HepG2 (cell line): ENCODE measurements around the gene PTGR1. TPM values are rescaled to one million over a fixed set of nuclear protein-coding genes. Genes with fewer than 3 reads are reported as not detected.

Experiments
- ATAC-seq: fragments of 200-7000 bp; cut with Tn5 transposase; 3 replicates; pipeline ENCODE4 v1.9.1; 2020; ENCODE audit warnings: mild to moderate bottlenecking, moderate library complexity
- BruUV-seq: library from RNA; stranded (reverse); fragments of 400-500 nt; replicated peaks from 2 replicates; lab custom pipeline; 2021; lab: Mats Ljungman, UMichigan
- CTCF ChIA-PET: fragments of 300-600 bp; formaldehyde crosslinking; extraction: SDS; loops from one replicate; lab custom pipeline; 2021; ENCODE audit warnings: low total read pairs, inconsistent platforms, low intra/inter-chr PET ratio; lab: Yijun Ruan, JAX
- POLR2A ChIA-PET: fragments of 350-600 bp; sonication (Branson Sonifier 250); formaldehyde crosslinking; loops from one replicate; lab custom pipeline; 2020; ENCODE audit warnings: antibody characterized with exemption, inconsistent platforms; lab: Yijun Ruan, JAX
- DNase-seq: peaks from one replicate; pipeline ENCODE4 v3.0.0-alpha.2; 2015; ENCODE audit warnings: low spot score
- FAIRE-seq: peaks from 3 replicates; lab custom pipeline; 2011; peaks lifted over from hg19 to GRCh38; lab: Jason Lieb, UNC
- H2AFZ ChIP-seq: one replicate; pipeline ENCODE4 v1.6.1; 2011; ENCODE audit warnings: low read length, inconsistent platforms
- H3K27ac ChIP-seq: fragments of 300-600 bp; 3 replicates; pipeline ENCODE4 v1.8.0; 2011; ENCODE audit warnings: mixed run types, mild to moderate bottlenecking, mixed read lengths, low read length, inconsistent platforms; ENCODE audit not compliant: insufficient read depth; ENCODE audit errors: extremely low read length
- H3K27me3 ChIP-seq, 2 experiments: fragments of 200-600 bp in 1 of 2; 2 replicates in 1 of 2; 3 replicates in 1 of 2; pipeline versions ENCODE4 v1.6.0 to v1.8.0; 2011; ENCODE audit warnings: low read length in 2 of 2, mild to moderate bottlenecking in 2 of 2, moderate library complexity in 2 of 2, inconsistent platforms in 1 of 2; ENCODE audit not compliant: insufficient read depth in 2 of 2, control insufficient read depth in 1 of 2
- H3K36me3 ChIP-seq, 2 experiments: fragments of 200-600 bp in 1 of 2; replicated peaks in 1 of 2; 2 replicates in 1 of 2; 3 replicates in 1 of 2; pipeline versions ENCODE4 v1.5.1 to v1.8.0; 2011; ENCODE audit warnings: low read length in 2 of 2, inconsistent platforms in 1 of 2; ENCODE audit not compliant: insufficient read depth in 2 of 2, control insufficient read depth in 1 of 2
- H3K4me1 ChIP-seq: 2 replicates; pipeline ENCODE4 v1.5.1; 2012; ENCODE audit warnings: low read length, inconsistent platforms; ENCODE audit not compliant: insufficient read depth
- H3K4me2 ChIP-seq: 2 replicates; pipeline ENCODE4 v1.6.0; 2011; ENCODE audit warnings: low read depth, low read length, inconsistent platforms
- H3K4me3 ChIP-seq, 3 experiments: fragments of 200-600 bp in 1 of 3; sonication (generic), shearing (Covaris generic) in 1 of 3; replicated peaks in 1 of 3; 2 replicates each; pipeline ENCODE4 v1.5.1; 2011 to 2016; ENCODE audit warnings: low read length in 3 of 3, inconsistent platforms in 2 of 3, low read depth in 2 of 3, mild to moderate bottlenecking in 2 of 3, control low read depth in 1 of 3, mixed read lengths in 1 of 3; ENCODE audit not compliant: insufficient read depth in 1 of 3
- H3K79me2 ChIP-seq: one replicate; pipeline ENCODE4 v1.6.1; 2011; ENCODE audit warnings: low read length, inconsistent platforms; ENCODE audit not compliant: insufficient read depth
- H3K9ac ChIP-seq: 2 replicates; pipeline ENCODE4 v1.6.0; 2011; ENCODE audit warnings: mild to moderate bottlenecking, low read depth, low read length, inconsistent platforms; ENCODE audit not compliant: insufficient read depth
- H3K9me3 ChIP-seq: 2 replicates; pipeline ENCODE4 v1.5.1; 2012; ENCODE audit warnings: mild to moderate bottlenecking, low read length
- H4K20me1 ChIP-seq: 2 replicates; pipeline ENCODE4 v1.6.0; 2011; ENCODE audit warnings: inconsistent platforms, mild to moderate bottlenecking, low read length, moderate library complexity; ENCODE audit not compliant: insufficient read depth
- ATF7 ChIP-seq, 2 experiments: fragments of 450-650 bp in 1 of 2; sonication (generic) in 1 of 2; formaldehyde crosslinking in 1 of 2; IDR thresholded peaks; 2 replicates each; pipeline versions ENCODE4 v1.4.0 to v1.6.1; 2016 to 2020; ENCODE audit warnings: antibody characterized with exemption in 1 of 2, mild to moderate bottlenecking in 1 of 2, missing genetic modification reagents in 1 of 2
- JARID2 ChIP-seq: sonication (generic); formaldehyde crosslinking; IDR thresholded peaks from 2 replicates; pipeline ENCODE4 v1.8.1; 2023; ENCODE audit warnings: missing genetic modification reagents, inconsistent platforms; ENCODE audit not compliant: insufficient replicate concordance
- NFYB ChIP-seq: sonication (generic); formaldehyde crosslinking; IDR thresholded peaks from 2 replicates; pipeline ENCODE4 v1.4.0; 2020; ENCODE audit warnings: missing genetic modification reagents
- POLR2G ChIP-seq: fragments of 200-400 bp; formaldehyde crosslinking; IDR thresholded peaks from 2 replicates; pipeline ENCODE4 v1.6.1; 2018; ENCODE audit warnings: mild to moderate bottlenecking, low read depth, low read length, moderate library complexity
- TGIF2 ChIP-seq: IDR thresholded peaks from 2 replicates; pipeline ENCODE4 v1.6.1; 2016; ENCODE audit warnings: control low read depth, missing compliant biosample characterization
- WGBS: methylation state at CpG from one replicate; pipeline ENCODE4 v1.1.6; 2017; ENCODE audit warnings: low lambda C conversion rate; 5-methylcytosine and 5-hydroxymethylcytosine counted together
- in situ Hi-C: cut with HindIII; loops from 2 replicates; pipeline ENCODE4 v1.10.0; 2017; ENCODE audit warnings: low pct_unique_long_range_greater_than_20kb; ENCODE audit not compliant: extremely low pct_ligation_motif_present
- intact Hi-C: fragments of 100-400 bp; cut with micrococcal nuclease; formaldehyde crosslinking; loops from one replicate; pipeline ENCODE4 v1.10.0; 2022; ENCODE audit not compliant: unreplicated experiment
- polyA plus RNA-seq, 8 experiments: library from polyadenylated mRNA; depleted of rRNA in 3 of 8; stranded (reverse) in 7 of 8; unstranded in 1 of 8; fragments of >200 nt; fragmentation: Illumina TruSeq in 4 of 8; extraction: Trizol in 4 of 8; gene quantifications; 2 replicates each; pipeline versions ENCODE4 v1.2.1 to v1.2.3, GENCODE V29; 2011 to 2016; ENCODE audit warnings: low read depth in 4 of 8, missing spikeins in 1 of 8, mixed read lengths in 1 of 8; ENCODE audit not compliant: insufficient read depth in 1 of 8
- total RNA-seq, 5 experiments: library from RNA; depleted of rRNA; stranded (reverse); fragments of >200 nt; fragmentation: Illumina TruSeq; extraction: Trizol; gene quantifications; 2 replicates each; pipeline ENCODE4 v1.2.3, GENCODE V29; 2016; ENCODE audit warnings: low read depth in 1 of 5

Gene PTGR1
- total and polyA plus RNA-seq, 2 of the 13 experiments (the other 11 are each of a cell fraction or from before 2014, with no cell fraction given), result 6.0 to 15.8 TPM

GRCh38 chr9:111566234-111566633, 33.2 kb downstream of the PTGR1 start:
- POLR2A ChIA-PET, result no interaction called here
- intact Hi-C loops, result no loop called here
- no peak for DNase-seq
- CTCF ChIA-PET, result no interaction called here
- Histone ChIP-seq H4K20me1 (no peaks in the 10 kb centered on the region), H3K79me2 (no peaks in the 10 kb centered on the region), H2AFZ (no peak overlapping the region), H3K4me2 (no peak overlapping the region), H3K9ac (no peak overlapping the region), H3K4me3 (no peak overlapping the region), H3K27me3 (no peaks in the 10 kb centered on the region), H3K9me3 (no peaks in the 10 kb centered on the region; the same call in none of the 2 replicates), H3K4me1 (no peaks in the 10 kb centered on the region), H3K27ac (no peak overlapping the region), H3K36me3 (peaks cover 0 to 16% of the 10 kb centered on the region in 2 experiments; a peak in 3 of 5 replicates)
- no peak for ATAC-seq
- in situ Hi-C loops, result no loop called here
- no CpG with 5 or more reads among the region's 1 CpG for WGBS
- no peak for FAIRE-seq
- no peak for TF ChIP-seq JARID2 (CRISPR knock-in tag)
- no peak for TF ChIP-seq NFYB (CRISPR knock-in tag)
- peak; percentile 32; the same call in 1 of the 2 replicates for TF ChIP-seq ATF7 (IDR thresholded peaks at IDR 0.05)
- no peak for TF ChIP-seq ATF7 (CRISPR knock-in tag; IDR thresholded peaks at IDR 0.05)
- no TSS peak for BruUV-seq

GRCh38 chr9:111561165-111561719, 38.2 kb downstream of the PTGR1 start:
- in situ Hi-C loops (no loop called here), intact Hi-C loops (no loop called here)
- CTCF ChIA-PET, result no interaction called here
- no peaks in the 10 kb centered on the region for H3K79me2 ChIP-seq
- POLR2A ChIA-PET, result no interaction called here
- no peaks in the 10 kb centered on the region for H4K20me1 ChIP-seq
- H3K27me3 ChIP-seq, result no peaks in the 10 kb centered on the region
- H2AFZ ChIP-seq, result no peak overlapping the region
- BruUV-seq, result no TSS peak
- H3K27ac ChIP-seq, result no peak overlapping the region
- 0 out of 2 replicates have a peak, but pooled peaks have one; percentile 5 for TF ChIP-seq POLR2G
- no peak for TF ChIP-seq TGIF2 (CRISPR knock-in tag)
- FAIRE-seq (no peak), ATAC-seq (no peak), DNase-seq (no peak)
- no peaks in the 10 kb centered on the region for H3K36me3 ChIP-seq
- H3K9ac ChIP-seq, result no peak overlapping the region
- no peak overlapping the region for H3K4me2 ChIP-seq
- H3K4me1 ChIP-seq, result no peaks in the 10 kb centered on the region
- H3K4me3 ChIP-seq, result no peak overlapping the region
- H3K9me3 ChIP-seq, result peaks cover 7% of the 10 kb centered on the region; the same call in 1 of the 2 replicates
